ENCODE results near the gene LAPTM4A.

Gene LAPTM4A

DNA sequence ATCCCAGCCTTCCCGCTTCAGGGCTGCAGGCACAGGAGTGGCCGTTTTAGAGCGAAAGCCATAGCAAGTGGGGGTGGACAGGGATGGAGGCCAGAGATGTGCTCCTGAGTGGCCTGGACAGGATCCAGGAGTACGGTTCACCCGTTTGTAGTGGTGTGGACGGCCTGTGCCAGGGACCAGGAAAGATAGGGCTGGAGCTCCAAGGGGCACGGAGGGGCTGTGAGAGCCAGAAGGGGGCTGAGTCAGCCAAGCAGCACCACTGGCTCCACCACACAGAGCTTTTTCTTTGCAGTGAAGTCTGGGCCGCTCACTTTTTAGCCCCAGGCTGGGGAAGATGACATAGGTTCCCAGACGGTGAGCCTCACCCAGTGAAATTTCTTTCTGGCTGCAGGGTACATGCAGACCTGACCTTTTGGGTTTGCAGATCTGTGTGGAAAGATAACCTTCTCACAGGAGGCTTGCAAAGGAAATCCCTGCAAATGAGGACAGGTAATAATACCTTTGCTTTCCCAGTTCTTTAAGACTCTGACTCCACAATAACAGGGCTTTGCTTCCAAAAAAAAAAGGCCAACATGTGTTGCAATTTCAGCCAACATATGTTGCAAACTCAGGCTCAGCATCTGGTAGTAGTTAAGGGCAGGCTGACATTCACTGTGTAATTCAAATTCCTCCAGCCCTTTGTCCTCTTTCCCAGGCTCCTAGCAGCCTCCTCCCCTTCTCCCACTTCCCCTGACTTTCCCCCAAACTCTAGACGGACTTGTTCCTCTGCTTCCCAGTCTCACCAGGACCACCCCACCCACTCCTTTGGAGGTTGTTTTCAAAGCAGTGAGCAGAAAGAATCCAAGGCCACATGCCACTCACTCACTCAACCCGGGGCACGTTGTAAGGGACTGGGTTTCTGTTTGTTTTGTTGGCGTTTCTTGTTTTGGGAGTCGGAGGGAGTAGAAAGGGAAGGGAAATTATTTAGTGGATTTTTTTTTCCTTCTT, 20.3 kb upstream of the LAPTM4A start:
- TF ChIP-seq, protein P1, sequence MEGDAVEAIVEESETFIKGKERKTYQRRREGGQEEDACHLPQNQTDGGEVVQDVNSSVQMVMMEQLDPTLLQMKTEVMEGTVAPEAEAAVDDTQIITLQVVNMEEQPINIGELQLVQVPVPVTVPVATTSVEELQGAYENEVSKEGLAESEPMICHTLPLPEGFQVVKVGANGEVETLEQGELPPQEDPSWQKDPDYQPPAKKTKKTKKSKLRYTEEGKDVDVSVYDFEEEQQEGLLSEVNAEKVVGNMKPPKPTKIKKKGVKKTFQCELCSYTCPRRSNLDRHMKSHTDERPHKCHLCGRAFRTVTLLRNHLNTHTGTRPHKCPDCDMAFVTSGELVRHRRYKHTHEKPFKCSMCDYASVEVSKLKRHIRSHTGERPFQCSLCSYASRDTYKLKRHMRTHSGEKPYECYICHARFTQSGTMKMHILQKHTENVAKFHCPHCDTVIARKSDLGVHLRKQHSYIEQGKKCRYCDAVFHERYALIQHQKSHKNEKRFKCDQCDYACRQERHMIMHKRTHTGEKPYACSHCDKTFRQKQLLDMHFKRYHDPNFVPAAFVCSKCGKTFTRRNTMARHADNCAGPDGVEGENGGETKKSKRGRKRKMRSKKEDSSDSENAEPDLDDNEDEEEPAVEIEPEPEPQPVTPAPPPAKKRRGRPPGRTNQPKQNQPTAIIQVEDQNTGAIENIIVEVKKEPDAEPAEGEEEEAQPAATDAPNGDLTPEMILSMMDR (IDR thresholded peaks at IDR 0.05; ENCODE audit: control extremely low read depth, extremely low read depth, low read depth, missing control alignments), result no peak
- POLR2A ChIA-PET, result interaction anchor here (0.7 kb wide), 1 partner anchor 170 kb away, joined by 3 read pairs; no protein-coding TSS in a partner anchor
- no peak for DNase-seq (ENCODE audit: extremely low spot score)
- CTCF ChIA-PET, result interaction anchor here (0.9 to 3.9 kb wide), 2 partner anchors 34 to 56 kb away, joined by 4 to 18 read pairs; no protein-coding TSS in a partner anchor

DNA sequence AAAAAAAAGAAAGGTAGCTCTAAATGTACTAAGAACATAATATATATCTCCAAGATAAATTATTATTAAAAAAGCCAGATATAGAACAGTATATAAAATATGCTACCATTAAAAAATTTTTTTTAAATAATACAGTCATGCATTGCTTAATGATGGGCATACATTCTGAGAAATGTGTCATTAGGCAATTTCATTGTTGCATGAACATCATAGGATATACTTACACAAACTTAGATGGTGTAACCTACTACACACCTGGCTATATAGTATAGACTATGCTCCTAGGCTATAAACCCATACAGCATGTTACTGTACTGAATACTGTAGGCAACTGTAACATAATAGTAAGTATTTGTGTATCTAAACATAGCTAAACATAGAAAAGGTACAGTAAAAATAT, 18.3 kb upstream of the LAPTM4A start:
- CTCF ChIA-PET, result interaction anchor here (0.7 to 3.9 kb wide), 2 partner anchors 54 to 114 kb away, joined by 4 to 18 read pairs; no protein-coding TSS in a partner anchor
- POLR2A ChIA-PET, result no interaction called here
- DNase-seq (ENCODE audit: extremely low spot score), result no peak
- TF ChIP-seq, protein P1 (IDR thresholded peaks at IDR 0.05; ENCODE audit: control extremely low read depth, extremely low read depth, low read depth, missing control alignments), result no peak

DNA sequence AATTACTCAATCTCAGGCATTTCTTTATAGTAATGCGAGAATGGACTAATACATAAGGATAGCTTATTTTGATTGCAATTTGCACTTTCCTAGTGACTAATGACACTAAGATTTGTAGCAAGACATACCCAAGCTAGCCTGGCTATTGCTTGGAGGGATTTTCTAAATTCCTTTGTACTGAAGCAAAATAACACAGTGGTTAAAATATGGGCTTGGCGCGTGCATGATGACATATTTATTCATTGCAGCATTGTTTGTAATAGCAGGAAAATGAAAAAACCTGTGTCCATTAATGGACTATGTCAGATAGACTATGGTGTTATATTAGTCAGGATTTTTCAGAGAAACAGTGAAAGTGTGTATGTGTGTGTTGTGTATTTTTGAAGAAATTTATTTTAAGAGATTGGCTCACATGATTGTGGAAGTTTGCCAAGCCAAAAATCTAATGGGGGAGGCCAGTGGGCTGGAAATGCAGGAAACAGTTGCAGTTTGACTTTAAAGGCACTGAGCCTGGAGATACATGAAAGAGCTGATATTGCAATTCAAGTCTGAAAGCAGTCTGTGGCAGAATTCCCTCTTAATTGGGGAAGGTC, 16.7 kb upstream of the LAPTM4A start:
- DNase-seq (ENCODE audit: extremely low spot score), result no peak
- ChIA-PET CTCF (interaction anchor here (0.7 to 3.9 kb wide), 2 partner anchors 10 to 53 kb away, joined by 3 to 18 read pairs; no protein-coding TSS in a partner anchor), POLR2A (no interaction called here)
- TF ChIP-seq, protein P1 (IDR thresholded peaks at IDR 0.05; ENCODE audit: control extremely low read depth, extremely low read depth, low read depth, missing control alignments), result no peak

DNA sequence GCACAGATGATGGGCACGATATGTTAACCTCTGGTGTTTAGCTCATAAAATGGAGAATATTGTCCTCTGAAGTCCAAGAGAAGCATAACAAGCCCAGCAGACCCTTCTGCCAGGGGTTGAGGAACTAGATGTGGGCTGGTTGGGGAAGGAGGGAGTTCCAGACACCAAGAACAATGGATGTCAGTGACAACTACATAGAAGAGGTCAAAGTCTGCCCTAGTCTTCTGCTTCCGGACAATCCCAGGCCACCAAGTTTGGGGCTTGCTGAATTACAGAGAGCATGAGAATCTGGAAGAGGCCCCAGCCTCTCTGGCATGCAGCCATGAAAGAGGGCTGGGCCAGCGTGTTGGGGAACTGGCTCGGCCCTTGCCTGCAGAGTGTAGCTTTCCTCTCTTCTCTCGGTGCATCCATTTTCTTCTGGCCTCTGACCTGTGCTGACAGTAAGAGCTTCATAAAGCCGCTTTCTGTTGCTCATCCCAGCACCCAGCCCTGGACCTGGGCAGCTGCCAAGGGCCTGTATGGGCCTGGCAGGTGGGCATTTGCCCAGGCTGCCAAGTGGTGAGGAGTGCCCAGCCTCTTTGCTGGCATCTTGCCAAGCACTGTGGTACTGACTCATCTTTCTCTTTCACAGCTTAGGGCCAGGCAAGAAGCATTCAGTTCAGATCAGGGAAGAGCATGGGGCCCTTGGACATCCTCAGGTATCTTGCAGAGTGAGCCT, 14.6 kb upstream of the LAPTM4A start:
- CTCF ChIA-PET, result interaction anchor here (0.7 to 1.2 kb wide), 3 partner anchors 10 to 51 kb away, joined by 4 read pairs; no protein-coding TSS in a partner anchor
- TF ChIP-seq, protein P1 (IDR thresholded peaks at IDR 0.05; ENCODE audit: control extremely low read depth, extremely low read depth, low read depth, missing control alignments), result no peak
- DNase-seq (ENCODE audit: extremely low spot score), result no peak
- POLR2A ChIA-PET, result no interaction called here

DNA sequence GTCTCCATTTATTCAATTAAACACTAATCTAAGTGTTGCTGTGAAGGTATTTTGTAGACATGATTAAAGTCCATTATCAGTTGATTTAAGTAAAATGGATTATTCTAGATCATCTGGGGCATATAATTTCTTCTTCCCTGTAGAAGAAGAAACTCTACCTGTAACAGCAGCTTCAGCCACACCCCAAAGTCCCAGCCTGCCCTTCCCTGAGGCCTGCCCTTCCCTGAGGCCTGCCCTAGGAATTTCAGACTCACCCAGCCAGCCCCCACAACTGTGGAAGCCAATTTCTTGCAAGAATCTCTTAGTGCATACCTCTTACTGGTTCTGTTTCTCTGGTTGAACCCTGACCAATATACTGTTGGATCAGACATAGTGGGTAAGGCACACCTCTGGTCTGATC, 13.4 kb upstream of the LAPTM4A start:
- TF ChIP-seq, protein P1 (IDR thresholded peaks at IDR 0.05; ENCODE audit: control extremely low read depth, extremely low read depth, low read depth, missing control alignments), result no peak
- ChIA-PET CTCF (no interaction called here), POLR2A (no interaction called here)
- no peak for DNase-seq (ENCODE audit: extremely low spot score)

DNA sequence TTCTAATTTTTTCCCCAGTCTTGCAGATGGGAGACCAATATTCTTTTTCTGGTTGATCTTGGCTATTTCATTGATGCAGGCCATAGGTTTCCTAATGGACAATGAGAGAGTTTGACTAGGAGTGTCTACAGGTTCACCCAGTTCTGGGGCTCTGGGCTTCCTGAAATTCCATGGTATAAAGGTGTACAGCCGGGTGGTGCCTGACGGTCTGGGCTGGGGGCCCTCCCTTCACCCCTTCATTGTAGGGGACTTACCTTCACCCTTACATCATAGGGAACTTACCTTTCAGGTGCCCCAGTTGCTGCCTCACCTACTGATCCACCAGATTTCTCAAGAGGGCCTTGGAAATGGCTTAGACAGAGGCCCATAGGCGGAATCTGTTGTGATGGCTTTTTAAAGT, 13.0 kb upstream of the LAPTM4A start:
- DNase-seq (ENCODE audit: extremely low spot score), result no peak
- CTCF ChIA-PET, result interaction anchor here (1.1 to 1.9 kb wide), 2 partner anchors 13 to 15 kb away, joined by 3 to 7 read pairs; no protein-coding TSS in a partner anchor
- TF ChIP-seq, protein P1 (IDR thresholded peaks at IDR 0.05; ENCODE audit: control extremely low read depth, extremely low read depth, low read depth, missing control alignments), result no peak
- POLR2A ChIA-PET, result no interaction called here
